CD4-positive, alpha-beta T cell treated with Interleukin-6 at 100 ng/mL for 8 hours (primary cell): ENCODE results near the gene TNNT2.

Experiments used
- DNase-seq: peaks from one replicate; pipeline ENCODE4 v3.0.0-alpha.2; 2020; ENCODE audit warnings: mixed read lengths, low spot score

The TNNT2 gene

DNA sequence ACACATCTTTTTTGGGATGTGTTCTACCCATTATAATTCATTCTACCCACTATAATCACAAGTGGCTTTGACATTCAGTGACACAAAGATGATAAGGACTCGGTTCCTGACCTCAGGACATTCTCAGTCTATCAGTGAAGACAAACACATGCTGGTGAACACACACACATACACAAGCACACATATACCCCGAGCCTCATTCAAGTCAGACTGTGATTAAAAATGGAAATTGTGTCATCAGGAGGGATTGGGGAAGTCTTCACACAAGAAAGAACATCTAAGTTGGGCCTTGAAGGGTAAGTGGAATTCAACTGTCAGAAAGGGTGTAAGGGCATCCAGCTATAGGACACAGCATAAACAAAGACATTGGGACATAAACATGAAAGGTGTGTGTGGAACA lies 24.2 kb upstream of the TNNT2 start:
- DNase-seq = no peak

DNA sequence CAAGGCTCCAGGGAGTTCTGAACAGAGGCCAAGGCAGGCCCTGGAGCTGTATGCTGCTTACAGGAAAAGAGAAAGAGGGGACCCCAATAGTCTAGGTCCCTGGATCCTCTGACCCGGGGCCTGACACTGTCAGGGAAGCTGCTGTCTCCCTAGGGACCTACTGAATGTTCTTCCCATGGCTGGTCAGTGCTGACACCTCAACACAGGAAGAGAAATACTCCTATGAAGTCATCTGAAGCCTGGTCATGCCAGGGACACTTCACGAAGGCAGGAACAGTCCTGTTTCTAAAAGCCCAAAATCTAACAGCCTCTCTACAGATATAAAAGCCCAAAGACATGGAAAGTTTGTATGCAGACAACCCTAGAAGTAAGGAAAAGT lies 23.4 kb upstream of the TNNT2 start:
- no peak for DNase-seq

- no peak for DNase-seq
These were observed 22.9 kb upstream of the TNNT2 start for GRCh38 chr1:201400212-201400851.

- DNase-seq = no peak
These were observed 22.1 kb upstream of the TNNT2 start for GRCh38 chr1:201399352-201400126.

GRCh38 chr1:201399018-201399351 lies 21.5 kb upstream of the TNNT2 start, which contains the start of gene LAD1:
Gene LAD1, minus strand, starts transcription at chr1:201399324. Its CDS starts 18 bp downstream, at chr1:201399306.
- DNase-seq = no peak

- DNase-seq = no peak
These were observed 20.2 kb upstream of the TNNT2 start for GRCh38 chr1:201397675-201398074.

DNA sequence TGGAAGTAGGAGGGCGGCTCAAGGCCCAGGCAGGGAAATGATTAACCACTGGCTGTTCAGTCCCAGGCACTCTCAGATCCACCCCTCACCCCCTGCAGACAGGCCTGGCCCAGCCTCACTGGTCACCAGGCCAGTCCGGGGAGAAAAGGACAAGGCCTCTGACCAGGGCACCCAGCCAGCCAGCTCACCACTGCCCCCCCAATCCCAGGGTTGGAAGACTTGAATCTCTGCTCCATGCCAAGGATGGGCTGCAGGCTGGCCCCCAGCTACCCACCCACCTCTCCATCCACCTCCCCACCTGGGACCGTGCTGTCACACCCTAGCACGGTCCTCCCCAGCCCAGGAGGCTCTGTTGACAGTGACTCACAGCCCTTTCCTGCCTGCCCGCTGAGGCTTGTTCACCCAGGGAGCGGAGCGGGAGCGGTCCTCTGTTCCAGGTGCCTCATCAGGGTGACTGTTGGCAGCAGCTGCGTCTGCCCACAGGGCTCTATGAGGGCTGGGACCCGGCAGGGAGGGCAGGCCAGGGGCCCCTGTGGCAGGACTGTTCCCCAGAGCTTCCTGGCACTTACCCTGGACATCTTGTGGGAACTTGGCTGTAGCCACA lies 19.5 kb upstream of the TNNT2 start:
- DNase-seq = no peak

GRCh38 chr1:201395936-201396335 lies 18.5 kb upstream of the TNNT2 start:
- DNase-seq = no peak

- DNase-seq = no peak
These were observed 17.1 kb upstream of the TNNT2 start for GRCh38 chr1:201394591-201394990.

GRCh38 chr1:201393076-201393475 lies 15.6 kb upstream of the TNNT2 start:
- no peak for DNase-seq

- no peak for DNase-seq
These were observed 14.4 kb upstream of the TNNT2 start for GRCh38 chr1:201391651-201392511.

DNA sequence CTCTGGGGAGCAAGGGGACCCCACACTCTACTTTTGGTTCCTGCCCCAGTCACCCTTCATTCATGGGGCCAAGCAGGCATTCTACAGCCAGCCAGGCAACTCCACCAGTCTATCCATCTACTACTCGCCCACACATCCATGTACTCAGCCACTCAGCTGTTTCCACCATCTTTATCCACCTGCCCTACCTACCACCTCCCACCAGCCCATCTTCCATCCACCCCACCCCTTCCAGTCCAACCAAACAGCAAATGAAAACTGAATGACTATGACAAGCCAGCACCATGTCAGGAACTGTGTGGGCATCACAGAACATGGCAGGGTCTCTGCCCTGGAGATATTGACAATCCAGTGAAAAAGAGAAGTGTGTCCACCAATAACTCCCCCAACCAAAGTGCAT lies 13.7 kb upstream of the TNNT2 start:
- DNase-seq = no peak

DNA sequence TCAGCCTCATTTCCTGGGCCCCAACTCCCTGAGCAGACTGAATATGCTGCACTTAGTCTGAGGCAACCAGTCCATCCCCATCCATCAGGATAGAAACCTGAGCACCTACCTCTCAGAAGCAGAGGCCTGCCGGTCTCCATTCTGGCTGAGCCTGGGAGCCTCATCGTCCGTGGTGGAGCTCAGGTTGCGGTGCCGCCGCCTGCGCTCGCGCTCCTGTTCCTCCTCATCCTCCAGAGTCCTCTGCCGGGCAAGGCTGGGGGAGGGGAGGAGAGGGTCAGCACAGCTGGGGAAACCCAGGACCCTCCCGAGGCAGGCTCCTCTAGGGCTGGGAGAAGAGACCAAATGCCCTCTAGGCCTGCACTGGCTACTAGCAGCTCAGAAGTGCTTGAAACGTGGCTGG lies 11.6 kb upstream of the TNNT2 start:
- no peak for DNase-seq

DNA sequence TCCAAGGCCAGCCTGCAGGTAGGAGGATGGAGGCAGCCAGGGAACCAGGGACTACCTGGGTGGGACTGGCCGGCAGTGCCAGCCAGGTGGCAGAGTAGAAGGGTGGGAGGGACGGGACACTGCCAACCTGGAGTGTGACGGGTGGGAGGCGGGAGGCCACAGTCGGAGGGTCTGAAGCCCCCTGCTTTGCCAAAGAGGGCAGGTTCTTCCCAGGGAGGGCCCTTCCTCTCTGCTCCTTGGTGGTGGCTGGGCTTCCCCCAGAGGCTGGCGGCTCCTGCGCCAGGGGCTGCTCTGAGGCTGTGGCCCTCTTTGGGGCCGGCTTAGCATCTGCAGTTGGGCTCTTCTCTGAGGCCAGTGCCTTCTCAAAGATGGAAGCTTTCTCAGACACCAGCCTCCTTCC lies 8.7 kb upstream of the TNNT2 start:
- no peak for DNase-seq

DNA sequence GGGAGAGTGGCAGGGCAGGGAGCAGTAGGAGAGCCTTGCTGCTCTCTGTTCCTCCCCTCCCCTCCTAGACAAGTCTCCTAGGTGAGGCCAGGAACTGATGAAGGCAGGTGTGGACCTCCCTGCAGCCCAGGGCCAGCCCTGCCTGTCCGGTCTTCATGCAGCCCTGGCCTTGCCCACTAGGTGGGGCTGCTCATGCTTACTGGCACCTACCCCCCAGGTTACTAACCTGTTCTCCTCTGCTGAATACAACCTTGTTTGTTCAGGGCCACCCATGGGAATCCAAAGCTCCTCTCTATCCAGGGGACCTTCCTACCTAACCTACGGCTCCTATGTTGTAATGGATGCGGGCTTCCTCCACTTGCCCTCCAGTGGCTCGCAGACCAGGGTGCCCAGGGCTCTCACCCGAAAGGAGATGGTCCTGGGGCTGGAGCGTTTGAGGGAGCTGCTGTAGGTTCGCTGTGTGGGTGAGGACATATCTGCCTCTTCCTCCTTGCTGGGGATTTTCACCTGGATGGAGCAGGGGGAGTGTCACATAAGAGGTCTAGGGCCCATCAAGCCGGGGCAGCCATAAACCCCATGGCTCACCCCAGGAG lies 7.9 kb upstream of the TNNT2 start:
- DNase-seq = no peak

DNA sequence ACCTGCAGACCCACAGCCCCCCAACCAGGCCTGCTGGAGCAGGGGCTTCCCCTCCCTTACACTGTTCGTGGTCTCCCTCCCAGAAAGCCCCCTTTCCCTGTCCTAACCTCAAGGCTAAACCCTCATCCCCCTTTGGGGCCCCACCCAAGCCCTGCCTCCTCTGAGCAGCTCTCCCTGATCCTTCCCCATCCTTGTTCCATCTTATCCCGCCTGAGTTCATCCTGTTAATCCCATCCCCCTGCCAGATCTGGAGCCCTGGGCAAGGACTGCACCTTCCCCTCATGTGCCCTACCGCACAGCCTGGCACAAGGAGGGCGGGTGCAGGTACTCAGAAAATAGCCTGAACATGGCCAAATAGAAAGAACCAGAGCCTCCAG lies 6.9 kb upstream of the TNNT2 start:
- DNase-seq = no peak

DNA sequence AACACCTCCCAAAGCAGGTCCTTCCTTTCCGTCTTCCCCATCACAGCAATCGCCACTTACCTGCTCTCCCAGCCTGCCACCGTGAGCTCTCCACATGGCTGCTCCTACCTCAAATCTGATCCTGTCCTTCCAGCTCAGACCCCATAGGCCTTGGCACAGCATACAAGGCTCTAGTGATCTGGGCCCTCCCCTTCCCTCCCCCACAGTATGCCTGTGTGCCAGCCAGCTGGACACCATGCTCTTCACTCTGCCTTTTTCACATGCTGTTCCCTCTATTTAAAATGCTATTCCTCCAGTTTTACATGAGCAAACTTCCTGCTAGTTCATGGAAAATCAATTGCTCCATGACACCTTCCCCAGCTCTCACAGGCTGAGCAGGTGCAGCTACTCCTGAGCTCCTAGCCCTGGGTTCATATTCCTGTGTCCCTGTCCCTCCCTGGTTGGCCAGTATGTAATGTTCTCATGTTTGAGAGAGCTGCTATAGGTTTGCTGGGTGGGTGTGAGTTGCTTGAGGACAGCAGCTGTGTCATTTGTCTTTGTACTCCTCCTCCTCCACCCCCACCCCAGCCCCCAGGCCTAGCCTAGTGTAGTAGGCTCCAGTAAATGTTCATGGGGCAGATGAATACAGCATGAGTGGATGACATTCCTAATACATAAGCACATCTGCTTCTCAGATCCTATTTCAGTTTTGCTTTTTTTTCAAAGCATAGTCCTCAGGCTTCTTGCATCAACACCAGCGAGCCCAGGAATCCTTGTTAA lies 6.3 kb upstream of the TNNT2 start:
- no peak for DNase-seq

DNA sequence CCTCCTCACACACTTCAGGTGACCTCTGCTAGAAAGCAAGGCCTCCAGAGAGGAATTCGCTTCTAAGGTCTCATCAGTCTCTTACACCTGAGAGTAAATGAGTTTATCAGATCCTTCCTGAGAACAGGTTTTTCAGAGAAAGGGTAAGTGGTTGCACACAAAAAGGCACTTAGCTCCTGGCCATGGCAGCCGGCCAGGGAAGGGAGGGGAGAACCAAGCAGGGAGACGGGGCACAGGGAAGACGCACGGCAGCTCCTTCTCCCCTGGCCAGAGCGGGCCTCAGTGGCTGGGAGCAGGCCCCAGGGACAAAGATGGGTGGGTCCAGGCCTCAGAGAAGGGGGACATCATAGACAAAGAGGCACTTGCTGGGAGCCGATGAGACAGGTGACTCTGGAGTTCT lies 3.6 kb upstream of the TNNT2 start:
- DNase-seq = no peak

DNA sequence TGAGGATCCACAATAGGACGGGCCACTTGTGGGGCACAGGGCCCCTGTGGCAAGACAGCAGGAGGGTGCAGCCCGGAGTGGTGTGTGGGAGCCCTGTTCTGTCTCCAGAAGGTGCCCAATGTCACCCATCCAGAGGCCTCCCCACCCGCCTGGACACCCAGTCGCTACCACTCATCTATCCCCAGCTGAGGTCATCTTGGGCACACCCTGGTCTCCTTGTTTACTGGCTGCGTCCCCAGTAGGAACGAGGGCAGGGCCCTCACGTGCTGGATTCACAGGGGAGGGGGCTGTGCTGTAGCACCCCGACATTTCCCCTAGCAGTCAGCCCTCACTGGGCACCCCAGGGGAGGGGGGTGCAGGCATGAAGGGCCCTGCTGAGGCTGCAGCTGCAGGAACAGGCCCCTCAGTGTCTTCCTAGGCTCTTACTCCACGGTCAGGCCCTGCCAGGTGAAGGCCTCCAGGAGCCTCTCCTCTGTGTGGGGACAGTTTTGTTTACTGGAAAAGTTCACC lies 2.3 kb upstream of the TNNT2 start:
- DNase-seq = no peak

DNA sequence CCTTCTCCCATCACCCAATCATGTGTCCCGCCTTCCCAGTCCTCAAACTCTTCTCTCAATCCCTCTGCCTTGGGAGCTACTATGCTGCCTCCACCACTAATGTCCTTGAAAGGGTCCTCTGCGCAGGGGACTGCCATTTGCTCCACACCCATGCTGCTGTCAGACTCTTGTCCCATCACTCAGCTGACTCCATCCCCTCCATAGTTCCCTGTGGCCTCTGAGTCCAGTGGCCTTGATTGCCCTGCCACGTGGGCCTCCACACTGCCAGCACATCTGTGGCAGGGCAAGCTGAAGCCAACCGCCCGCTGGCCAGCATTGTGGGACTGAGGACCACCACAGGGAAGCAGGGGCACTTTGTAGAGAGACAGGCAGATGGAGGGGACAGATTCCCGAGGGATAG lies 1.3 kb upstream of the TNNT2 start:
- DNase-seq = no peak
